ENCODE results near the gene PRKAG2.

DNA sequence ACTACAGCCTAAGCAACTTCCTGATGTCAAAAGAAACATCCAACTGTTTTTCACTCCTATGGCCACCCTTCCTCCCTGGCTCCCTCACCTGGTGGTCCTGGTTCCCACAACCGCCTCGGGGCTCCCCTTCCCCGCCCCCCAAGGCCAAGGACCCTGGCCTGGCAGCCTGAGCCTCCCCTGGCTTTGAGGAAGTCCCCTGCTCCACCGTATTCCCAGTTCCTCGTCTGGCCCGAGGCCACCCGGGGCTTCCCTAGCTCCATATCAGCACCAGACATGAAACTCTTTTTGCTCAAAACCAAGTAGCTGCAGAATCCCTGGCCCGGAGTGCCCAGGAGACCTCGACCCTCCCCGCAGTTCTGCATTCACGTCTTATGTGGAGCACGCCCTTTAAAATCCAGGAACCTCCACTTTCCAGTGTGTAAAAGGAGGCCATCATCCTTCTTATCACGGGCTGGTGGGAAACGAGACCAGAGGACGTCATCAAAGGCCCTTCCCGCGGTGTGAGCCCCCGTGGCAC lies 82.9 kb downstream of the PRKAG2 start:
- TF ChIP-seq, protein P1, sequence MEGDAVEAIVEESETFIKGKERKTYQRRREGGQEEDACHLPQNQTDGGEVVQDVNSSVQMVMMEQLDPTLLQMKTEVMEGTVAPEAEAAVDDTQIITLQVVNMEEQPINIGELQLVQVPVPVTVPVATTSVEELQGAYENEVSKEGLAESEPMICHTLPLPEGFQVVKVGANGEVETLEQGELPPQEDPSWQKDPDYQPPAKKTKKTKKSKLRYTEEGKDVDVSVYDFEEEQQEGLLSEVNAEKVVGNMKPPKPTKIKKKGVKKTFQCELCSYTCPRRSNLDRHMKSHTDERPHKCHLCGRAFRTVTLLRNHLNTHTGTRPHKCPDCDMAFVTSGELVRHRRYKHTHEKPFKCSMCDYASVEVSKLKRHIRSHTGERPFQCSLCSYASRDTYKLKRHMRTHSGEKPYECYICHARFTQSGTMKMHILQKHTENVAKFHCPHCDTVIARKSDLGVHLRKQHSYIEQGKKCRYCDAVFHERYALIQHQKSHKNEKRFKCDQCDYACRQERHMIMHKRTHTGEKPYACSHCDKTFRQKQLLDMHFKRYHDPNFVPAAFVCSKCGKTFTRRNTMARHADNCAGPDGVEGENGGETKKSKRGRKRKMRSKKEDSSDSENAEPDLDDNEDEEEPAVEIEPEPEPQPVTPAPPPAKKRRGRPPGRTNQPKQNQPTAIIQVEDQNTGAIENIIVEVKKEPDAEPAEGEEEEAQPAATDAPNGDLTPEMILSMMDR (conservative IDR thresholded peaks at IDR 0.05; ENCODE audit: low read length) = no peak
- TF ChIP-seq EZH2phosphoT487 (IDR thresholded peaks at IDR 0.05; ENCODE audit: borderline replicate concordance) = no peak
